ENCODE results near the gene SECTM1.
A peak's percentile ranks its signal among the peaks of the same experiment; 100 is the strongest.

The SECTM1 gene

DNA sequence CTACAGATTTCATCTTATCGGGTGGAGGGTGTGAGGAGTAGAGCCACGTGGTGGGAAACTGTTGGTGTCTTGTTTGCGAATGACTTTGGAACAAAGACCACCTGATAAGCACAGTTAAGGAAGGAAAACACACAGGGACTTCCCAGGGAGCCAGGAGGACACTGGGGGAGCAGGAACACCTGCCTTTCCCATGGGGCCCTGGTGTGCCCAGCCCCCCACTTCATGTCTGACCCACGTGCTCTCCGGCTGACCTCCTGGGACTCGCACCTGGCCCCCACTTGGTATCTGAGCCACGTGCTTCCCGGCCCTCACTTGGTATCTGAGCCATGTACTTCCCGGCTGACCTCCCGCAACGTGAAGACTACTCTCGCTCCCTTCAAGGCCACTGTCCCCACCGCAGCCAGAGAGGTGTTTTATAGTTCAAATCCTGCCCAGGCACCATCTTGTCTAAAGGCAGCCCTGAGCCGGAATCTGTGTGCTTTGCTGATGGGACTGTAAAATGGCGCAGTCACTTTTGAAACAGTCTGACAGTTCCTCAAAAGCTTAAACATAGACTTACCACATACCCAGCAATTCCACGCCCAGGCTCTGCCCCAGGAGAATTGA, 54.7 kb downstream of the SECTM1 start:
- no peak for DNase-seq (ENCODE audit: low read depth)
- no peak overlapping the region for H3K4me3 ChIP-seq (ENCODE audit: control insufficient read depth, low read depth, low read length)
- TF ChIP-seq, protein P1, sequence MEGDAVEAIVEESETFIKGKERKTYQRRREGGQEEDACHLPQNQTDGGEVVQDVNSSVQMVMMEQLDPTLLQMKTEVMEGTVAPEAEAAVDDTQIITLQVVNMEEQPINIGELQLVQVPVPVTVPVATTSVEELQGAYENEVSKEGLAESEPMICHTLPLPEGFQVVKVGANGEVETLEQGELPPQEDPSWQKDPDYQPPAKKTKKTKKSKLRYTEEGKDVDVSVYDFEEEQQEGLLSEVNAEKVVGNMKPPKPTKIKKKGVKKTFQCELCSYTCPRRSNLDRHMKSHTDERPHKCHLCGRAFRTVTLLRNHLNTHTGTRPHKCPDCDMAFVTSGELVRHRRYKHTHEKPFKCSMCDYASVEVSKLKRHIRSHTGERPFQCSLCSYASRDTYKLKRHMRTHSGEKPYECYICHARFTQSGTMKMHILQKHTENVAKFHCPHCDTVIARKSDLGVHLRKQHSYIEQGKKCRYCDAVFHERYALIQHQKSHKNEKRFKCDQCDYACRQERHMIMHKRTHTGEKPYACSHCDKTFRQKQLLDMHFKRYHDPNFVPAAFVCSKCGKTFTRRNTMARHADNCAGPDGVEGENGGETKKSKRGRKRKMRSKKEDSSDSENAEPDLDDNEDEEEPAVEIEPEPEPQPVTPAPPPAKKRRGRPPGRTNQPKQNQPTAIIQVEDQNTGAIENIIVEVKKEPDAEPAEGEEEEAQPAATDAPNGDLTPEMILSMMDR (IDR thresholded peaks at IDR 0.05; ENCODE audit: control insufficient read depth, insufficient read depth, low read depth, low read length, missing control alignments), result no peak

DNA sequence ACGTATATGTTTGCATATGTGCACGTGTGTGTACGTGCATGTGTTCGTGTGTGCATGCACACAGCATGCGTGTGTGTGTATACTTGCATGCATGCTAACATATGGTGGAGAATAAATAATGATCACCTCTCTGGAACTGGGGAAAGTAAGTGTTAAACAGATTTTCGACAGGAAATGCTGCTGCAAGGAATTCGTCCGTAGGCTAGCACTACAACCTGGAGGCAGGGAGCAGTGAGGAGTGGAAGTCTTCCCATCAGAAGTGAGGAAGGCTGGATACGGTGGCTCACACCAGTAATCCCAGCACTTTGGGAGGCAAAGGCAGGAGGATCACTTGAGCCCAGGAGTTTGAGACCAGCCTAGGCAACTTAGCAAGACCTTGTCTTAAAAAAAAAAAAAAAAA, 55.3 kb downstream of the SECTM1 start:
- TF ChIP-seq, protein P1 (IDR thresholded peaks at IDR 0.05; ENCODE audit: control insufficient read depth, insufficient read depth, low read depth, low read length, missing control alignments), result no peak
- no peak for DNase-seq (ENCODE audit: low read depth)
- H3K4me3 ChIP-seq (ENCODE audit: control insufficient read depth, low read depth, low read length), result no peak overlapping the region

DNA sequence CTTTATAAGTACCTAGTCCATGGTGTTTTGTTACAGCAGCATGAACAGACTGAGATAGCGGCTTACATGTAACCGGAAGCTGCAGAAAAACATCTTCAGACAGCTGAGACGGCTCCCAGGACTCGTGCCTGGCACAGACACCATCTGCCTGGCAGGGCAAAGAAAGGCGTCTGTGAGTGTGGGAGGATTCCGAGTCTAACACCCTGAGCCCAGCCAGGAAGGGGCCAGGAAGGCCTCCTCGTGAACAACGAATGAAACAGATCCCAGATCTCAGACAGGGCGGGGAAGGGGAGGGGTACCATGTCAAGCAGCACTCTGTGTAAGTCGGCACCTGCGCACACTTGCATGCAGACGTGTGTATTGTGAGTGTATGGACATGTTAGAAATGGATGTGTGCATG, 55.7 kb downstream of the SECTM1 start:
- H3K4me3 ChIP-seq (ENCODE audit: control insufficient read depth, low read depth, low read length), result no peak overlapping the region
- TF ChIP-seq, protein P1 (IDR thresholded peaks at IDR 0.05; ENCODE audit: control insufficient read depth, insufficient read depth, low read depth, low read length, missing control alignments), result no peak
- no peak for DNase-seq (ENCODE audit: low read depth)

DNA sequence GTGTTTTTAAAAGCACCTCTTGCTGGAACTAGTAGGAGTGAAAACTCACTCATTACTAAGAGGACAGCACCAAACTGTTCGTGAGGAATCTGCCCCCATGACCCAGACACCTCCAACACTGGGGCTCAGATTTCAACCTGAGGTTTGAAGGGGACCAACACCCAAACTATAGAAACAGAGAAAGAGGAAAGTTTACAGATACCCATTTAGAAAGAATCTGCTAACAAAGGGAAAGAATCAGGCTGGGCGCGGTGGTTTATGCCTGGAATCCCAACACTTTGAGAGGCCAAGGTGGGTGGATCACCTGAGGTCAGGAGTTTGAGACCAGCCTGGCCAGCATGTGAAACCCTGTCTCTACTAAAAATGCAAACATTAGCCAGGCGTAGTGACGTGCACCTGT, 56.6 kb downstream of the SECTM1 start:
- no peak for DNase-seq (ENCODE audit: low read depth)
- TF ChIP-seq, protein P1 (IDR thresholded peaks at IDR 0.05; ENCODE audit: control insufficient read depth, insufficient read depth, low read depth, low read length, missing control alignments), result no peak

DNA sequence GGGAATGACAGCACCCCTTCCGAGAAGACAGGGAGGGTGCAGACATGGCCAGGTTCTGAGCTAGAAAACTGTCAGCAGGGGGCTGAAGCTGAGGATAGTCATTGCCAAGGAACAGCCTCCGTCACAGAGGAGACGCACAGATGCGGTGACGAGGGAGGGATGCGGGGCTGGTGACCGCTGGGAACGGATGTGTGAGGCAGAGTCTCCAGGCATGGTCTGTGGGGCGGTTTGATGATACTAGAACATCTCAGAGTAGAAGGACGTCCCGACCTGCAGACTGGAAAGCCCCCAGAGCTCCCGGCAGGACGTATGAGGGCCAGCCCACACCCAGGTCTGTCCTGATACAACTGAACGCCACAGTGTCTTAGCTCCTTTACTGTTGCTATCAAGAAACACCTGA, 58.2 kb downstream of the SECTM1 start:
- no peak for DNase-seq (ENCODE audit: low read depth)
- TF ChIP-seq, protein P1 (IDR thresholded peaks at IDR 0.05; ENCODE audit: control insufficient read depth, insufficient read depth, low read depth, low read length, missing control alignments), result no peak

More for the DNA sequence above, 56.6 kb downstream of the SECTM1 start:
- no peak overlapping the region for H3K4me3 ChIP-seq (ENCODE audit: control insufficient read depth, low read depth, low read length)

DNA sequence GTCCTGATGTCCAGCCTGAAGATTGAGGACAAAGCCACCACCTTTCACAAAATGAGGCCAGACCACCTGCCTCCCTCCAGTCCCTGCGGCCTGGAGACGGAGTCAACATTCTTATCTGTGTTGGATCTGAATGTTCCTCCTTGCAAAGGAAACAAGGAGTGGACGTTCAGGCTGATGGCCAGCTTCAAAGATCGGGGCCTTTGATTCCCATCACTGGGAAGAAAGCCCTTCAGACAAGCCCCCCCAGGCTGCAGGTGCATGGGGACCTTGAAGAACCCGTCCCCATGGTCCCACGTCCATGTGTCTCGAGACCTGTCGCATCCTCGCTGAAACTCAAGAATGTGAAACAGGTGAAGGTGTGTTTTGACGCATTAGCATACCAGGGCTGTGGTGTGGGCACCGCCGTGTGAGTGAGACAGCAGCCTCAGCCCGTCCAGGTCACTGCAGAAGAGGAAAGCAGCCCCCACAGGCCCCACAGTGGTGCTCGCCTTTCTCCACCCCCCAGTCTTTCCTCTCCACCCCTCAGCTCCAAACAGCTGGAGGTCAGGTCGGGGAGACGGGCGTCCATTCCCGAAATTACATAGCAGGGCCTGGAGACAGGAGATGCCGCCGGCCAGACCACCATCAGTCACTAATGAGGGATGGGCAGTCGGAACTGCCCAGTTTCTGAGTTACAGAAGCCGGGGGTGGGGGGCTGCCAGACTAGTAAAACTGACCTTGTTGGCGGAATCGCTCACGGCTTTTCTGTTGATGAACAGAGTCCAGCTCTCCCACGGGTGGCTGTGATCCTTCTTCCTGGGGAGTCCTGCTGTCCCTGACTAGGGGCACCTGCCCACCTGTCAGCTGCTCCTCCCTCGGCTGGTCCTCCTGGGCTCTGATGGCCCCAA, 59.2 kb downstream of the SECTM1 start:
- peak overlapping the region; percentile 77 for H3K4me3 ChIP-seq (ENCODE audit: control insufficient read depth, low read depth, low read length)
- TF ChIP-seq, protein P1 (IDR thresholded peaks at IDR 0.05; ENCODE audit: control insufficient read depth, insufficient read depth, low read depth, low read length, missing control alignments), result no peak
- no peak for DNase-seq (ENCODE audit: low read depth)

More for the DNA sequence above, 58.2 kb downstream of the SECTM1 start:
- no peak overlapping the region for H3K4me3 ChIP-seq (ENCODE audit: control insufficient read depth, low read depth, low read length)

All from AG09309 (cell line).